ENCODE measurements around the gene POLE4.

POLE4 gene

DNA sequence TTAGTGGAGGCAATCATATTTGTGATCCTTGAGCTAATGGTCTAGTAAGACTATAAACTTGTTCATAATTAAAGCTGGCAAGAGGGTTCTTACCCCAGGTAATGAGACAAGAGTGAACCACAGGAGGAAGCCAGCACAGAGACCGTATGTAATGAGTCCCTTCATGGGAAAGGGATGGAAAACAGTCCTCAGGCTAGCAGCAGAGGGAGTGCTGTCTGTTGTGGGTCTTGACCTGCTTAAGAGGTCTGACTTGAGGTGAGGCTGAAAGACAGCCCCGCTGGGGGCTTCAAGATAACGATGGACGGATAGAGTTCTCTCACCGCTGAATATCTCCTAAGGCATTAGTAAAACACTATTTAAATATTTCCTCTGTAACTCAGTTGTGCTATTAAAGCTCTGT, 16.2 kb upstream of the POLE4 start:
- no peaks in the 10 kb centered on the region for H3K27me3 ChIP-seq (replicated peaks)
- no peak overlapping the region for H3K4me3 ChIP-seq (ENCODE audit: low read depth, low read length)
- no peak for DNase-seq
- in situ Hi-C loops (cut with HindIII; ENCODE audit: low pct_ligation_motif_present, low sequenced_read_pairs), result no loop called here
- H3K27ac ChIP-seq, result no peak overlapping the region
- no peaks in the 10 kb centered on the region for H3K36me3 ChIP-seq (replicated peaks)
- TF ChIP-seq, protein P1, sequence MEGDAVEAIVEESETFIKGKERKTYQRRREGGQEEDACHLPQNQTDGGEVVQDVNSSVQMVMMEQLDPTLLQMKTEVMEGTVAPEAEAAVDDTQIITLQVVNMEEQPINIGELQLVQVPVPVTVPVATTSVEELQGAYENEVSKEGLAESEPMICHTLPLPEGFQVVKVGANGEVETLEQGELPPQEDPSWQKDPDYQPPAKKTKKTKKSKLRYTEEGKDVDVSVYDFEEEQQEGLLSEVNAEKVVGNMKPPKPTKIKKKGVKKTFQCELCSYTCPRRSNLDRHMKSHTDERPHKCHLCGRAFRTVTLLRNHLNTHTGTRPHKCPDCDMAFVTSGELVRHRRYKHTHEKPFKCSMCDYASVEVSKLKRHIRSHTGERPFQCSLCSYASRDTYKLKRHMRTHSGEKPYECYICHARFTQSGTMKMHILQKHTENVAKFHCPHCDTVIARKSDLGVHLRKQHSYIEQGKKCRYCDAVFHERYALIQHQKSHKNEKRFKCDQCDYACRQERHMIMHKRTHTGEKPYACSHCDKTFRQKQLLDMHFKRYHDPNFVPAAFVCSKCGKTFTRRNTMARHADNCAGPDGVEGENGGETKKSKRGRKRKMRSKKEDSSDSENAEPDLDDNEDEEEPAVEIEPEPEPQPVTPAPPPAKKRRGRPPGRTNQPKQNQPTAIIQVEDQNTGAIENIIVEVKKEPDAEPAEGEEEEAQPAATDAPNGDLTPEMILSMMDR (IDR thresholded peaks at IDR 0.05; ENCODE audit: low read depth, low read length, missing control alignments), result no peak

DNA sequence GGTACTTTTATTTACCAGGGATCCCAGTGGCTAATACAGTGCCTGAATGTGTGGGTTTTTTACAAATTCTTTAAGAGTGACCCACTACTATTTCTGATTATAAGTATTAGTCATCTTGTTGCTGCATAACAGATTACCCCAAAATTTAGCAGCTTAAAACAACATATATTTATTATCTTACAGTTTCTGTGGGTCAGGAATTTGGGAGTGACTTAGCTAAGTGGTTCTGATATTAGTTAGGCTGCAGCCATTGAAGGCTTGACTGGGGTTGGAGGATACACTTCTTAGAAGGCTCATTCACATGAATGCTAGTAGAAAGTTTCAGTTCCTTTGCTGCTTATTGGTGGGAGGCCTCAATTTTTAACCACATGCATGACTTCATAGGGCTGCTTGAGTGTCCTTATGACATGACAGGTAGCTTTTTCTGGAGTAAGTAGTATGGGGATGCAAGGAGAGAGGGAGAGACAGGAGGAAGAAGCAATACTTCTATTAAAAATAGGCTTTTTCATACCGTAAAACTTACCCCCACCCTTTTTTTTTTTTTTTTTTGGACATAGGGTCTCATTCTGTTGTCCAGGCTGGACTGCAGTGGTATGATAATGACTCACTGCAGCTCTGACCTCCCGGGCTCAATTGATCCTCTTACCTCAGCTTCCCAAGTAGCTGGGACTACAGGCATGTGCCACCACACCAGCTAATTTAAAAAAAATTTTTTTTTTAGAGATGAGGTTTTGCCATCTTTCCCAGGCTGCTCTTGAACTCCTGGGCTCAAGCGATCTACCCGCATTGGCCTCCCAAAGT, 13.3 kb upstream of the POLE4 start:
- DNase-seq, result peak; percentile 48
- in situ Hi-C loops (cut with HindIII; ENCODE audit: low pct_ligation_motif_present, low sequenced_read_pairs), result no loop called here

DNA sequence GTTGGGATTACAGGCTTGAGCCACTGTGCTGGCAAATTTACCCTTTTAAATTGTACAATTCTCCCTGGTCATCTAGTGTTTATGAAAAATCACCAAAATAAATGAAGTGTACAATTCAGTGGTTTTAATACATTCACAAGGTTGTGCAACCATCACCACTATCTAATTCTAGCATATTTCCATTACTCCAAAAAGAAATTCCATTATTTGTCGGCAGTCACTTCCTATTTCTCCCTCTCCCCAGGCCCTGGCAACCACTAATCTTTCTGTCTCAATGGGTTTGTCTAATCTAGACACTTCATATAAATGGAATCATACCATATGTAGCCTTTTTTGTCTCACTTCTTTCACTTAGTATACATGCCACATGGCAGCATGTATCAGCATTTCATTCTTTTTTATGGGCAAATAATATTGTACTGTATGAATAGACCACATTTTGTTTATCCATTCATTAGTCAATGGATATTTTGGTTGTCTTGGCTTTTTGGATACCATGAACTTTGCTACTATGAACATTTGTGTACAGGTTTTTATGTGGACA, 12.6 kb upstream of the POLE4 start:
- no peak overlapping the region for H3K4me3 ChIP-seq (ENCODE audit: low read depth, low read length)
- H3K27ac ChIP-seq, result no peak overlapping the region
- H3K27me3 ChIP-seq (replicated peaks), result no peaks in the 10 kb centered on the region
- no peak for DNase-seq
- in situ Hi-C loops (cut with HindIII; ENCODE audit: low pct_ligation_motif_present, low sequenced_read_pairs), result no loop called here
- no peaks in the 10 kb centered on the region for H3K36me3 ChIP-seq (replicated peaks)
- TF ChIP-seq, protein P1 (IDR thresholded peaks at IDR 0.05; ENCODE audit: low read depth, low read length, missing control alignments), result no peak

More for the DNA sequence above, 13.3 kb upstream of the POLE4 start:
- Histone ChIP-seq H3K27me3 (replicated peaks) (no peaks in the 10 kb centered on the region), H3K4me3 (ENCODE audit: low read depth, low read length) (no peak overlapping the region), H3K27ac (no peak overlapping the region), H3K36me3 (replicated peaks) (no peaks in the 10 kb centered on the region)
- TF ChIP-seq, protein P1 (IDR thresholded peaks at IDR 0.05; ENCODE audit: low read depth, low read length, missing control alignments), result no peak

DNA sequence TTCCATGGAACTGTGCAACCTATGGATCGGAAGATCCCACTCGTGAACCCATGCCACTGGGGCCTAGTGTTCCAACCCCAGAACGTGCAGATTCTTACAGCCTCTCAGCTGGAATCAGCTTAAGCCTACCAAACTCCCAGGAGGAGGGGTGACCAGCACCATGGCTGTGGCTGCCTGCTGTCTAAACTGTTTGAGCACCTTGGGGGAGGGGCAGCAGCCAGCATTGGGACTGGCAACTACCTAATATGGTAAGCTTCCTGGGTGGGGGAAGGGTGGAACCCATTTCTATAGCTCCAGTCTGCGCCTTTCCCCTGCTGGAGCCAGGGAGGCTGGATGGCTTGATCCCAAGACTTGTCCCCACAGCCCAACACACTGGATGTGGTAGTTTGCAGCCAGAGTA, 10.7 kb upstream of the POLE4 start:
- TF ChIP-seq, protein P1 (IDR thresholded peaks at IDR 0.05; ENCODE audit: low read depth, low read length, missing control alignments), result no peak
- Histone ChIP-seq H3K36me3 (replicated peaks) (no peaks in the 10 kb centered on the region), H3K4me3 (ENCODE audit: low read depth, low read length) (no peak overlapping the region), H3K27me3 (replicated peaks) (no peaks in the 10 kb centered on the region), H3K27ac (no peak overlapping the region)
- in situ Hi-C loops (cut with HindIII; ENCODE audit: low pct_ligation_motif_present, low sequenced_read_pairs), result no loop called here
- no peak for DNase-seq

DNA sequence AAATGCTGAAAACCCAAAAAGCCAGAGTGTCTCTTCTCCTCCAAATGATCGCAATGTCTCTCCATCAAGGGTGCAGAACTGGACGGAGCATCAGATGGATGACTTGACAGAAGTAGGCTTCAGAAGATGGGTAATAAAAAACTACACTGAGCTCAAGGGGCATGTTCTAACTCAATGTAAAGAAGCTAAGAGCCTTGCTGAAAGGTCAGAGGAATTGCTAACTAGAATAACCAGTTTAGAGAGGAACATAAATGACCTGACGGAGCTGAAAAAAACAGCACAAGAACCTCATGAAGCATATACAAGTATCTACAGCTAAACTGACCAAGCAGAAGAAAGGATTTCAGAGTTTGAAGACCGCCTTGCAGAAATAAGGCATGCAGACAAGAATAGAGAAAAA, 9.7 kb upstream of the POLE4 start:
- no peaks in the 10 kb centered on the region for H3K27me3 ChIP-seq (replicated peaks)
- no peak overlapping the region for H3K27ac ChIP-seq
- H3K4me3 ChIP-seq (ENCODE audit: low read depth, low read length), result no peak overlapping the region
- no peaks in the 10 kb centered on the region for H3K36me3 ChIP-seq (replicated peaks)
- in situ Hi-C loops (cut with HindIII; ENCODE audit: low pct_ligation_motif_present, low sequenced_read_pairs), result no loop called here
- TF ChIP-seq, protein P1 (IDR thresholded peaks at IDR 0.05; ENCODE audit: low read depth, low read length, missing control alignments), result no peak
- DNase-seq, result no peak
